Activated naive CD8-positive, alpha-beta T cell treated with anti-CD3 and anti-CD28 coated beads, Interleukin-2, amount 50 U/mL, for 16 hours (primary cell): Measurements from ENCODE around the gene CDC42BPA.
"Not testable (repeated sequence)": the region's sequence is repeated elsewhere in the genome, so short reads cannot be mapped to it uniquely, and the experiment has no call there.

Experiments used
- DNase-seq: peaks from one replicate; pipeline ENCODE4 v3.0.0-alpha.2; 2020; ENCODE audit warnings: low read depth, low spot score

CDC42BPA gene

GRCh38 chr1:226965581-226966440 is 352.5 kb downstream of the CDC42BPA start:
- DNase-seq: no peak

- DNase-seq: no peak
Measured at GRCh38 chr1:226964611-226965486, 353.4 kb downstream of the CDC42BPA start.

- DNase-seq: no peak
Measured at GRCh38 chr1:226964068-226964425, 354.2 kb downstream of the CDC42BPA start.

- no peak for DNase-seq
Measured at GRCh38 chr1:226962421-226963391, 355.6 kb downstream of the CDC42BPA start.

- no peak for DNase-seq
Measured at GRCh38 chr1:226960944-226961765, 357.1 kb downstream of the CDC42BPA start.

- DNase-seq: no peak
Measured at GRCh38 chr1:226960256-226960655, 358.0 kb downstream of the CDC42BPA start.

GRCh38 chr1:226958300-226958699 is 360.0 kb downstream of the CDC42BPA start:
- no peak for DNase-seq

- no peak for DNase-seq
Measured at GRCh38 chr1:226957714-226958113, 360.6 kb downstream of the CDC42BPA start.

GRCh38 chr1:226956942-226957713 is 361.2 kb downstream of the CDC42BPA start:
- DNase-seq: no peak

- not testable (repeated sequence) for DNase-seq
Measured at GRCh38 chr1:226955857-226956256, 362.4 kb downstream of the CDC42BPA start.

- DNase-seq: no peak
Measured at GRCh38 chr1:226954777-226955176, 363.5 kb downstream of the CDC42BPA start.

- no peak for DNase-seq
Measured at GRCh38 chr1:226954337-226954736, 364.0 kb downstream of the CDC42BPA start.

GRCh38 chr1:226953175-226953800 is 365.0 kb downstream of the CDC42BPA start:
- no peak for DNase-seq

GRCh38 chr1:226952118-226952441 is 366.2 kb downstream of the CDC42BPA start:
- DNase-seq: no peak

GRCh38 chr1:226951286-226952117 is 366.8 kb downstream of the CDC42BPA start:
- DNase-seq: no peak

GRCh38 chr1:226950871-226951270 is 367.4 kb downstream of the CDC42BPA start:
- no peak for DNase-seq

- no peak for DNase-seq
Measured at GRCh38 chr1:226950316-226950715, 368.0 kb downstream of the CDC42BPA start.

- DNase-seq: no peak
Measured at GRCh38 chr1:226949401-226949800, 368.9 kb downstream of the CDC42BPA start.

GRCh38 chr1:226948996-226949395 is 369.3 kb downstream of the CDC42BPA start:
- DNase-seq: no peak
